IPS DF 6.9 (cell line): ENCODE results near the gene KMT5C.

Source experiments
- DNase-seq: peaks from one replicate; pipeline ENCODE4 v3.0.0-alpha.2; 2013; ENCODE audit warnings: low read depth, low spot score
- H3K27ac ChIP-seq: one replicate; pipeline ENCODE4 v1.5.1; 2013; ENCODE audit warnings: low read length, control low read depth
- H3K27me3 ChIP-seq: 2 replicates; pipeline ENCODE4 v1.6.1; 2013; ENCODE audit warnings: mild to moderate bottlenecking, low read length; ENCODE audit not compliant: control insufficient read depth, insufficient read depth
- H3K36me3 ChIP-seq: 2 replicates; pipeline ENCODE4 v1.6.1; 2013; ENCODE audit warnings: low read length; ENCODE audit not compliant: control insufficient read depth, insufficient read depth
- H3K4me1 ChIP-seq: 2 replicates; pipeline ENCODE4 v1.6.1; 2013; ENCODE audit warnings: low read length; ENCODE audit not compliant: control insufficient read depth, insufficient read depth
- H3K4me3 ChIP-seq: 2 replicates; pipeline ENCODE4 v1.5.1; 2013; ENCODE audit warnings: mild to moderate bottlenecking, low read length
- H3K9me3 ChIP-seq: 2 replicates; pipeline ENCODE4 v1.6.1; 2013; ENCODE audit warnings: low read length, inconsistent platforms; ENCODE audit not compliant: control insufficient read depth, insufficient read depth
- WGBS: extraction: QIAGEN DNeasy Blood & Tissue Kit; methylation state at CpG from one replicate; pipeline ENCODE4 v1.1.7; 2013; ENCODE audit warnings: mixed read lengths, missing lambda C conversion rate; ENCODE audit not compliant: insufficient read length, insufficient coverage; 5-methylcytosine and 5-hydroxymethylcytosine counted together

The KMT5C gene

DNA sequence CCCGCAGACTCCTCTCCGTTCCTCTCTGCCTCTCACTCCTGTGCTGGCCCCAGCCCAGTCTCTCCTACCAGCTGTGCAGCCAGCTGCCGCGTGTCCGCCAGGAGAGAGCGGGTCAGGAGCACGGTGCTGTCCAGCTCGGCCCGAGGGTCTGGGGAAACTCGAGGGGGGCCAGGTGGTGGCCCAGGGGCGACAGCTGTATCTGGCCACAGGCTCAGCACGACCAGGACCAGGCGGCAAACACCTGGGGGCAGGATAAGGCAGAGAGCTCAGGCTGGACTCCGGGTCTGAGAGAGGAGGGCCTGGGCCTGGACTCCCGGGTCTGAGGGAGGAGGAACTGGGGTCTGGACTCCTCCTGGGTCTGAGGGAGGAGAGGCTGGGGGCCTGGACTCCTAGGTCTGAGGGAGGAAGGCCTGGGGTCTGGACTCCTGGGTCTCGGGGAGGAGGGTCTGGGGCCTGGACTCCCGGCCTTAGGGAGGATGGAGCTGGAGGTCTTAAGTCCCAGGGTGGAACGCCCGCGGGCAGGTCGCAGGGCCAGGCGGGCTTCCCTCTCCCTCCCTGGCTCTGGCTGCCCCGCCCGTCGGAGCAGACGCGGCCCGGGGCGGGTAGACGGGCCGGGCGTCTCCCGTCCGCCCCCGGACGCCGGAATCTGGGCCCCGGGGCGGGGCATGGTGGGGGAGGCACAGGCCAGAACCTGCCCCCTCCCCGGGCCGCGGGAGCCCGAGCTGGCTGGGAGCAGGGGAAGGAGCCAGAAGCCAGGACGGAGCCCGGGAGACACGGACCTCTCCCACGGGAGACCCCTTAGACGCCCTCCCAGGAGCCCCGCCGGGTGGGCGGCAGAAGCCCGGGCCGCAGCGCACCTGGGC, 29.3 kb downstream of the KMT5C start:
- peaks cover 14% of the 10 kb centered on the region; the same call in 1 of the 2 replicates for H3K27me3 ChIP-seq
- no peaks in the 10 kb centered on the region for H3K9me3 ChIP-seq
- no peak overlapping the region for H3K27ac ChIP-seq
- DNase-seq: no peak
- H3K36me3 ChIP-seq: no peaks in the 10 kb centered on the region
- H3K4me3 ChIP-seq: peak overlapping the region; percentile 32; the same call in 1 of the 2 replicates
- H3K4me1 ChIP-seq: peaks cover 7% of the 10 kb centered on the region
- WGBS: no CpG with 5 or more reads among the region's 54 CpGs

GRCh38 chr19:55369653-55370304, 30.1 kb downstream of the KMT5C start:
- peak overlapping the region; percentile 46; the same call in 1 of the 2 replicates for H3K4me3 ChIP-seq
- no peaks in the 10 kb centered on the region for H3K9me3 ChIP-seq
- peaks cover 14% of the 10 kb centered on the region; the same call in 1 of the 2 replicates for H3K27me3 ChIP-seq
- DNase-seq: no peak
- H3K27ac ChIP-seq: no peak overlapping the region
- peaks cover 10% of the 10 kb centered on the region for H3K4me1 ChIP-seq
- no peaks in the 10 kb centered on the region for H3K36me3 ChIP-seq
- no CpG with 5 or more reads among the region's 59 CpGs for WGBS

DNA sequence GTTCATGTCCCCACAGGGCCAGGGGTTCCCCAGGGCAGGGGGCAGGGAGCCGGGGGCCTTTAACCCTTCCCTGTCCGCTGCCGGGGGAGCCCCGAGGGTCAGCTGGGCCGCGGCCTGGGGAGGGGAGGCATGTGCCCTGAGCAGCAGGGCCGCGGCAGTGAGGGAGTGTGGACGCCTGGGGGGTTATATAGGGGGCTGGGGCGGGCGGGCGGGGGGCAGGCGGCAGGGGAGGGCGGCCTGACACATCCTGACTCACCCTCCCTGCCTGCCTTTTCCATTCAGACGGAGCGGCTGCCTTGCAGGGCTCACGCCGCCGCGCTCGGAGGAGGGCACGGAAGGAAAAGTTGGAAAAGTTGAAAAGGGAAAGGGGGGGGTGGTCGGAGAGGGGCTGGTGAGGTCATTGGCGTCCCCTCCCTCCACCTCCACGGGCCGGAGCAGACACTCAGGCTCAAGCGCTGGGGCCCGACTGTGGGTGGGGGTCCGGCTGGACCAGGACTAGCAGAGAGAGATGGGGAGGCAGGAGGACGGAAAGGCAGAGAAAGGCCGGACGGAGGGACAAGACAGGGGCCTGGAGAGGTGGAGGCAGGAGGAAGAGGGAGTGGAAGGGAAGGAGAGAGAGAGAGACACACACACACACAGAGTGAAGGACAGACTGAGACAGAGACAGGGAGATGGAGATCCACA, 30.8 kb downstream of the KMT5C start, which contains the start of gene IL11:
Gene IL11, minus strand, starts transcription at position 159 of the 684 bp plus-strand sequence. Its CDS starts 153 bp downstream, at position 6.
- no peaks in the 10 kb centered on the region for H3K9me3 ChIP-seq
- WGBS: no CpG with 5 or more reads among the region's 32 CpGs
- H3K27ac ChIP-seq: no peak within 1 kb of the TSS
- no peaks in the 10 kb centered on the region for H3K36me3 ChIP-seq
- H3K4me1 ChIP-seq: peaks cover 10% of the 10 kb centered on the region
- peak within 1 kb of the TSS; percentile 46; the same call in 1 of the 2 replicates for H3K4me3 ChIP-seq
- DNase-seq: no peak
- H3K27me3 ChIP-seq: peaks cover 14% of the 10 kb centered on the region; the same call in 1 of the 2 replicates

GRCh38 chr19:55372316-55373081, 32.8 kb downstream of the KMT5C start:
- Histone ChIP-seq H3K36me3 (no peaks in the 10 kb centered on the region), H3K4me3 (no peak overlapping the region), H3K4me1 (peaks cover 14% of the 10 kb centered on the region), H3K9me3 (no peaks in the 10 kb centered on the region), H3K27ac (no peak overlapping the region), H3K27me3 (peaks cover 14% of the 10 kb centered on the region; the same call in 1 of the 2 replicates)
- no peak for DNase-seq
- no CpG with 5 or more reads among the region's 24 CpGs for WGBS

GRCh38 chr19:55373306-55373992, 33.8 kb downstream of the KMT5C start:
- no CpG with 5 or more reads among the region's 9 CpGs for WGBS
- no peaks in the 10 kb centered on the region for H3K9me3 ChIP-seq
- H3K4me1 ChIP-seq: peaks cover 15% of the 10 kb centered on the region
- H3K4me3 ChIP-seq: no peak overlapping the region
- DNase-seq: no peak
- H3K27me3 ChIP-seq: peaks cover 12% of the 10 kb centered on the region; the same call in 1 of the 2 replicates
- H3K36me3 ChIP-seq: no peaks in the 10 kb centered on the region
- H3K27ac ChIP-seq: no peak overlapping the region

DNA sequence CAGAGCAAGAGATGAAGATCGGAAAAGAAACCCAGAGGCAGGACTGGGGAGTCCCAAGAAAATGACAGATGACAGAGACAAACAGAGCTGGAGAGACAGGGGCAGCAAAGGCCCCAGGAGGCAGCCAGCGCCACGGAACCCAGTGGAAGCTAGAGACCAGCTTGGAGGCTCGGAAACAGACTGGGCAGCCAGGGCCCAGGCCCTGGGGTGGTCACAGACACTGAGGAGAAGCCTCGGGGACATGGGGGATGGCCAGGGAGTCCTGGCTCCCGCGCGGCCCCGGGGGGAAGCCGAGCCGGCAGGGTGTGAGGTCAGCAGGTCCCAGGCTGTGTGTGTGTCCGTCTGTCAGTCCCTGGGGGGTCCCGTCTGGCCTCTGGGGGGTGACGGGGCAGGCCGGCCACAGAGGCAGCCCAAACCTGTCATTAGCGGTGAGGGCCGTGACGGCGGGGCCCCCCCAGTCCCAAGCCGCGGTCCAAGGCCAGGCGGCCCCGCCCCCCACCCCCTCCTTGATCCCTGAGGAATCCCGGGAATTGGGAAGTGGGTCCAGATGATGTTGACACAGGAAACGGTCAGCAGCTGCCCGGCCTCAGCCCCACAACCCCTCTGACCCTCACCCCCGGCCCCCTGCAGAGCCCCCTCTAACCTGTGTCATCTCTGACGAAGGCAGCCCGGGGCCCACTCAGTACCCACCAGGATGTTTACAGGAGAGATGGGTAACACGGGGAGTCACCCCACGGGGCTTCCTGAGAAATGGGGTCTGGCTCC, 34.5 kb downstream of the KMT5C start:
- no peak for DNase-seq
- H3K27me3 ChIP-seq: peaks cover 12% of the 10 kb centered on the region; the same call in 1 of the 2 replicates
- peaks cover 15% of the 10 kb centered on the region for H3K4me1 ChIP-seq
- H3K4me3 ChIP-seq: no peak overlapping the region
- WGBS: no CpG with 5 or more reads among the region's 31 CpGs
- H3K36me3 ChIP-seq: no peaks in the 10 kb centered on the region
- no peak overlapping the region for H3K27ac ChIP-seq
- no peaks in the 10 kb centered on the region for H3K9me3 ChIP-seq

GRCh38 chr19:55376241-55376933, 36.7 kb downstream of the KMT5C start, which contains the start of gene TMEM190:
TMEM190 (plus strand) TSS chr19:55376826; CDS start chr19:55376854, 28 bp downstream.
- no CpG with 5 or more reads among the region's 21 CpGs for WGBS
- peaks cover 15% of the 10 kb centered on the region for H3K4me1 ChIP-seq

GRCh38 chr19:55377356-55378131, 37.9 kb downstream of the KMT5C start:
- Histone ChIP-seq H3K27me3 (no peaks in the 10 kb centered on the region), H3K36me3 (no peaks in the 10 kb centered on the region), H3K4me3 (peak overlapping the region; percentile 4; the same call in 1 of the 2 replicates), H3K27ac (no peak overlapping the region), H3K4me1 (peaks cover 15% of the 10 kb centered on the region), H3K9me3 (no peaks in the 10 kb centered on the region)
- no CpG with 5 or more reads among the region's 43 CpGs for WGBS
- DNase-seq: no peak

More at GRCh38 chr19:55376241-55376933, 36.7 kb downstream of the KMT5C start, which contains the start of gene TMEM190:
- Histone ChIP-seq H3K27ac (no peak within 1 kb of the TSS), H3K9me3 (no peaks in the 10 kb centered on the region), H3K27me3 (peaks cover 4% of the 10 kb centered on the region; the same call in 1 of the 2 replicates), H3K4me3 (peak within 1 kb of the TSS; percentile 4; the same call in 1 of the 2 replicates), H3K36me3 (no peaks in the 10 kb centered on the region)
- no peak for DNase-seq
